ENCODE measurements around the gene FPGS. TPM values are rescaled to one million over a fixed set of nuclear protein-coding genes. Genes with fewer than 3 reads are reported as not detected.
A peak's percentile ranks its signal among the peaks of the same experiment; 100 is the strongest.
"Not testable (repeated sequence)": the region's sequence is repeated elsewhere in the genome, so short reads cannot be mapped to it uniquely, and the experiment has no call there.

Gene FPGS
- polyA plus RNA-seq, 3 donors: 21.3 to 28.5 (median 25.2) TPM

GRCh38 chr9:127780126-127780885, 22.4 kb upstream of the FPGS start:
- Histone ChIP-seq H3K36me3 (replicated peaks in 1 of 2; ENCODE audit: control insufficient read depth in 1 of 2, insufficient read depth in 2 of 2, low read length in 2 of 2) (no peaks in the 10 kb centered on the region), H3K9me3 (replicated peaks in 1 of 2; ENCODE audit: control insufficient read depth in 1 of 2, insufficient read depth in 1 of 2, low read length in 2 of 2) (no peaks in the 10 kb centered on the region), H3K9ac (ENCODE audit: insufficient read depth, low read length, poor library complexity, severe bottlenecking) (peak overlapping the region; percentile 67), H3K79me2 (ENCODE audit: insufficient read depth, low read length) (peaks cover 70% of the 10 kb centered on the region), H4K20me1 (ENCODE audit: insufficient read depth, low read length) (peaks cover 23% of the 10 kb centered on the region), H3K27ac (ENCODE audit: low read depth in 1 of 2, low read length in 2 of 2) (peak overlapping the region; percentile 96 to 98), H2AFZ (ENCODE audit: insufficient read depth, low read depth, low read length, poor library complexity, severe bottlenecking) (no peak overlapping the region), H3K4me2 (replicated peaks; ENCODE audit: extremely low read depth, low read length, poor library complexity, severe bottlenecking) (peak overlapping the region; percentile 56), H3K27me3 (ENCODE audit: control insufficient read depth in 2 of 2, insufficient read depth in 2 of 2, low read length in 2 of 2) (no peaks in the 10 kb centered on the region), H3K4me3 (replicated peaks in 1 of 3; ENCODE audit: low read depth in 2 of 3, low read length in 3 of 3) (peak overlapping the region in 1 of 3 experiments; percentile 98), H3K4me1 (ENCODE audit: control insufficient read depth in 1 of 2, insufficient read depth in 2 of 2, low read length in 2 of 2) (peaks cover 81 to 84% of the 10 kb centered on the region in 2 donors)
- H3K27ac Mint-ChIP-seq: peak overlapping the region; percentile 93 to 99 (median 98)
- intact Hi-C loops (cut with micrococcal nuclease): loop anchor here in 1 of 2 donors (2.0 to 5.0 kb wide), 2 partner anchors 56 to 208 kb away; no protein-coding TSS in a partner anchor
- DNase-seq: peak in 1 of 3 donors; percentile 30
- peaks cover 76% of the 10 kb centered on the region for H3K4me1 Mint-ChIP-seq
- H3K4me3 Mint-ChIP-seq: peak overlapping the region; percentile 16 to 39
- peaks cover 0 to 6% (median 0%) of the 10 kb centered on the region in 7 donors for H3K9me3 Mint-ChIP-seq
- H3K36me3 Mint-ChIP-seq: peaks cover 0 to 15% of the 10 kb centered on the region in 2 donors
- TF ChIP-seq CTCF (IDR thresholded peaks at IDR 0.05): no peak
- WGBS (ENCODE audit: insufficient coverage): 63% methylated on average over 16 of the region's 20 CpGs
- H3K27me3 Mint-ChIP-seq (ENCODE audit: low read depth in 3 of 3): peaks cover 0 to 9% (median 0%) of the 10 kb centered on the region in 3 donors

- H3K9me3 ChIP-seq (replicated peaks in 1 of 2; ENCODE audit: control insufficient read depth in 1 of 2, insufficient read depth in 1 of 2, low read length in 2 of 2); H3K27me3 ChIP-seq (ENCODE audit: control insufficient read depth in 2 of 2, insufficient read depth in 2 of 2, low read length in 2 of 2); H3K27me3 Mint-ChIP-seq (ENCODE audit: low read depth in 3 of 3); H2AFZ ChIP-seq (ENCODE audit: insufficient read depth, low read depth, low read length, poor library complexity, severe bottlenecking); H3K36me3 ChIP-seq (replicated peaks in 1 of 2; ENCODE audit: control insufficient read depth in 1 of 2, insufficient read depth in 2 of 2, low read length in 2 of 2); H3K9me3 Mint-ChIP-seq; H3K4me3 Mint-ChIP-seq: not testable (repeated sequence)
- H4K20me1 ChIP-seq (ENCODE audit: insufficient read depth, low read length): peaks cover 17% of the 10 kb centered on the region
- H3K4me3 ChIP-seq (replicated peaks in 1 of 3; ENCODE audit: low read depth in 2 of 3, low read length in 3 of 3): peak overlapping the region in 1 of 3 experiments; percentile 98
- peaks cover 0 to 15% of the 10 kb centered on the region in 2 donors for H3K36me3 Mint-ChIP-seq
- peak overlapping the region; percentile 56 for H3K4me2 ChIP-seq (replicated peaks; ENCODE audit: extremely low read depth, low read length, poor library complexity, severe bottlenecking)
- peak; percentile 82 to 90 (median 88) for DNase-seq
- intact Hi-C loops (cut with micrococcal nuclease): loop anchor here in 1 of 2 donors (2.0 to 5.0 kb wide), 2 partner anchors 56 to 209 kb away; no protein-coding TSS in a partner anchor
- peak overlapping the region; percentile 93 to 99 (median 98) for H3K27ac Mint-ChIP-seq
- WGBS (ENCODE audit: insufficient coverage): no CpG with 5 or more reads among the region's 9 CpGs
- peaks cover 73% of the 10 kb centered on the region for H3K4me1 Mint-ChIP-seq
- H3K4me1 ChIP-seq (ENCODE audit: control insufficient read depth in 1 of 2, insufficient read depth in 2 of 2, low read length in 2 of 2): peaks cover 75 to 79% of the 10 kb centered on the region in 2 donors
- peaks cover 65% of the 10 kb centered on the region for H3K79me2 ChIP-seq (ENCODE audit: insufficient read depth, low read length)
- peak overlapping the region; percentile 96 to 98 for H3K27ac ChIP-seq (ENCODE audit: low read depth in 1 of 2, low read length in 2 of 2)
- peak overlapping the region; percentile 67 for H3K9ac ChIP-seq (ENCODE audit: insufficient read depth, low read length, poor library complexity, severe bottlenecking)
These were observed 21.8 kb upstream of the FPGS start for GRCh38 chr9:127780909-127781308.

Measured in CD14-positive monocyte (primary cell).